GM23338 (cell line): Measurements from ENCODE around the gene CDH18. TPM values are rescaled to one million over a fixed set of nuclear protein-coding genes. Genes with fewer than 3 reads are reported as not detected.

Source experiments
- ATAC-seq: fragments of 200-7000 bp; cut with Tn5 transposase; 3 replicates; pipeline ENCODE4 v1.9.1; 2020
- DNase-seq: peaks from one replicate; pipeline ENCODE4 v3.0.0-alpha.2; 2015; ENCODE audit warnings: low spot score
- H2AFZ ChIP-seq: fragments of 200-600 bp; sonication (generic); 2 replicates; pipeline ENCODE4 v1.8.0; 2016; ENCODE audit warnings: antibody characterized with exemption, mild to moderate bottlenecking, moderate library complexity
- H3F3A ChIP-seq: fragments of 200-600 bp; sonication (generic); replicated peaks from 2 replicates; pipeline ENCODE4 v1.8.0; 2017; ENCODE audit warnings: antibody characterized with exemption, mixed run types, low read depth
- H3K27ac ChIP-seq: fragments of 200-600 bp; sonication (generic); 2 replicates; pipeline ENCODE4 v1.6.1; 2016; ENCODE audit warnings: low read depth
- H3K27me3 ChIP-seq: fragments of 200-600 bp; sonication (generic); 2 replicates; pipeline ENCODE4 v1.8.0; 2016; ENCODE audit warnings: mild to moderate bottlenecking, mixed run types, moderate library complexity; ENCODE audit not compliant: insufficient read depth
- H3K36me3 ChIP-seq: fragments of 200-600 bp; sonication (generic); 2 replicates; pipeline ENCODE4 v1.8.0; 2016; ENCODE audit warnings: mild to moderate bottlenecking; ENCODE audit not compliant: insufficient read depth
- H3K4me1 ChIP-seq: fragments of 200-600 bp; sonication (generic); 2 replicates; pipeline ENCODE4 v1.8.0; 2016; ENCODE audit warnings: mild to moderate bottlenecking, moderate library complexity; ENCODE audit not compliant: insufficient read depth
- H3K4me2 ChIP-seq: fragments of 200-600 bp; sonication (generic); 2 replicates; pipeline ENCODE4 v1.7.1; 2017; ENCODE audit warnings: mixed run types
- H3K4me3 ChIP-seq: fragments of 200-600 bp; sonication (generic); 2 replicates; pipeline ENCODE4 v1.6.1; 2016; ENCODE audit warnings: mixed run types
- H3K79me2 ChIP-seq: fragments of 200-600 bp; sonication (generic); replicated peaks from 2 replicates; pipeline ENCODE4 v1.8.0; 2017; ENCODE audit warnings: mild to moderate bottlenecking; ENCODE audit not compliant: insufficient read depth
- H3K9me2 ChIP-seq: fragments of 200-600 bp; sonication (generic); 2 replicates; pipeline ENCODE4 v1.8.0; 2017; ENCODE audit not compliant: insufficient read depth
- H4K20me1 ChIP-seq: fragments of 200-600 bp; sonication (generic); replicated peaks from 2 replicates; pipeline ENCODE4 v1.8.0; 2017; ENCODE audit warnings: mild to moderate bottlenecking; ENCODE audit not compliant: insufficient read depth
- H3K27ac Mint-ChIP-seq: 2 replicates; pipeline ENCODE4 v1.8.0; 2020; ENCODE audit warnings: inconsistent platforms, mild to moderate bottlenecking, moderate library complexity, mixed read lengths
- H3K27me3 Mint-ChIP-seq: 3 replicates; pipeline ENCODE4 v1.8.0; 2022; ENCODE audit warnings: low read depth, mild to moderate bottlenecking, moderate library complexity, mixed read lengths, inconsistent platforms; ENCODE audit not compliant: insufficient read depth, poor library complexity
- H3K36me3 Mint-ChIP-seq: 3 replicates; pipeline ENCODE4 v1.8.0; 2021; ENCODE audit warnings: low read depth, mild to moderate bottlenecking, inconsistent platforms, moderate library complexity, mixed read lengths
- H3K4me1 Mint-ChIP-seq: 3 replicates; pipeline ENCODE4 v1.8.0; 2020; ENCODE audit warnings: mild to moderate bottlenecking, inconsistent platforms, mixed read lengths
- H3K4me3 Mint-ChIP-seq: 3 replicates; pipeline ENCODE4 v1.8.0; 2021; ENCODE audit warnings: moderate library complexity, mild to moderate bottlenecking, inconsistent platforms, mixed read lengths
- H3K9me3 Mint-ChIP-seq: 3 replicates; pipeline ENCODE4 v1.8.0; 2020; ENCODE audit warnings: moderate library complexity, mild to moderate bottlenecking, inconsistent platforms, mixed read lengths
- CREB1 ChIP-seq: fragments of 250-450 bp; sonication (Bioruptor Pico); IDR thresholded peaks from 2 replicates; pipeline ENCODE4 v1.5.0; 2020; ENCODE audit warnings: low read depth, mild to moderate bottlenecking, moderate library complexity
- CTCF ChIP-seq, 2 experiments: fragments of 200-600 bp in 1 of 2; sonication (generic) in 1 of 2; conservative IDR thresholded peaks; 2 replicates each; pipeline versions ENCODE4 v1.5.1 to v1.6.1; 2016 to 2017; ENCODE audit warnings: antibody characterized with exemption in 2 of 2, low read depth in 2 of 2, mild to moderate bottlenecking in 2 of 2, moderate library complexity in 1 of 2
- ETS1 ChIP-seq: IDR thresholded peaks from 2 replicates; pipeline ENCODE4 v1.6.1; 2016; ENCODE audit warnings: antibody characterized with exemption
- EZH2 ChIP-seq: fragments of 200-600 bp; sonication (generic); IDR thresholded peaks from one replicate; pipeline ENCODE4 v1.8.0; 2017; ENCODE audit warnings: antibody characterized with exemption, mild to moderate bottlenecking, low read depth; ENCODE audit not compliant: unreplicated experiment
- EZH2phosphoT487 ChIP-seq: fragments of 200-600 bp; sonication (generic); IDR thresholded peaks from one replicate; pipeline ENCODE4 v1.8.1; 2018; ENCODE audit warnings: antibody characterized with exemption; ENCODE audit not compliant: unreplicated experiment
- JUNB ChIP-seq: IDR thresholded peaks from one replicate; pipeline ENCODE4 v1.6.1; 2016; ENCODE audit warnings: antibody characterized with exemption; ENCODE audit not compliant: unreplicated experiment
- NANOG ChIP-seq: IDR thresholded peaks from 2 replicates; pipeline ENCODE4 v1.6.1; 2016; ENCODE audit warnings: antibody characterized with exemption, borderline replicate concordance
- POLR2AphosphoS5 ChIP-seq: IDR thresholded peaks from 2 replicates; pipeline ENCODE4 v1.6.1; 2016; ENCODE audit warnings: antibody characterized with exemption, low read depth
- REST ChIP-seq: IDR thresholded peaks from one replicate; pipeline ENCODE4 v1.6.1; 2018; ENCODE audit warnings: antibody characterized with exemption; ENCODE audit not compliant: unreplicated experiment
- ZNF114 ChIP-seq: fragments of 250-450 bp; sonication (Bioruptor Pico); IDR thresholded peaks from 2 replicates; pipeline ENCODE4 v1.5.0; 2020; ENCODE audit warnings: mild to moderate bottlenecking, moderate library complexity
- ZNF331 ChIP-seq: fragments of 250-450 bp; sonication (Bioruptor Pico); IDR thresholded peaks from 2 replicates; pipeline ENCODE4 v1.5.0; 2020; ENCODE audit warnings: low read depth, mild to moderate bottlenecking, moderate library complexity
- ZNF462 ChIP-seq: fragments of 250-450 bp; sonication (Bioruptor Pico); IDR thresholded peaks from 2 replicates; pipeline ENCODE4 v1.5.0; 2020; ENCODE audit warnings: mild to moderate bottlenecking, moderate library complexity
- polyA plus RNA-seq: library from polyadenylated mRNA; unstranded; fragments of >200 nt; fragmentation: Nextera tagmentation; extraction: Ambion mirVana; gene quantifications from 2 replicates; pipeline ENCODE4 v1.2.1, GENCODE V29; 2016
- total RNA-seq: library from RNA; depleted of rRNA; stranded (reverse); fragments of >200 nt; shearing (Covaris generic); gene quantifications from 2 replicates; pipeline ENCODE4 v1.2.3, GENCODE V29; 2014

Gene CDH18
- total and polyA plus RNA-seq, 2 experiments from 2014 or later, result 1.3 TPM; not detected in 1

GRCh38 chr5:19918780-19919179 is 69.2 kb downstream of the CDH18 start:
- TF ChIP-seq EZH2 (no peak), ZNF114 (CRISPR knock-in tag) (no peak), ZNF331 (CRISPR knock-in tag) (no peak), ZNF462 (CRISPR knock-in tag) (no peak), EZH2phosphoT487 (no peak), CREB1 (CRISPR knock-in tag) (no peak), ETS1 (no peak), REST (no peak), JUNB (no peak), CTCF (conservative IDR thresholded peaks at IDR 0.05; ENCODE audit: low read depth in 2 of 2) (no peak), NANOG (no peak), POLR2AphosphoS5 (no peak)
- ATAC-seq, result no peak
- Mint-ChIP-seq H3K4me1 (peaks cover 11% of the 10 kb centered on the region), H3K27ac (no peak overlapping the region), H3K27me3 (peaks cover 4% of the 10 kb centered on the region), H3K9me3 (no peaks in the 10 kb centered on the region), H3K36me3 (no peaks in the 10 kb centered on the region), H3K4me3 (no peak overlapping the region)
- Histone ChIP-seq H3K27ac (no peak overlapping the region), H3K4me1 (peaks cover 20% of the 10 kb centered on the region), H3K4me2 (no peak overlapping the region), H3K27me3 (no peaks in the 10 kb centered on the region), H3F3A (no peaks in the 10 kb centered on the region), H3K4me3 (no peak overlapping the region), H3K79me2 (no peaks in the 10 kb centered on the region), H3K36me3 (no peaks in the 10 kb centered on the region), H4K20me1 (no peaks in the 10 kb centered on the region), H2AFZ (no peak overlapping the region), H3K9me2 (no peaks in the 10 kb centered on the region)
- no peak for DNase-seq
